ENCODE results near the gene PARD3B.

The PARD3B gene

DNA sequence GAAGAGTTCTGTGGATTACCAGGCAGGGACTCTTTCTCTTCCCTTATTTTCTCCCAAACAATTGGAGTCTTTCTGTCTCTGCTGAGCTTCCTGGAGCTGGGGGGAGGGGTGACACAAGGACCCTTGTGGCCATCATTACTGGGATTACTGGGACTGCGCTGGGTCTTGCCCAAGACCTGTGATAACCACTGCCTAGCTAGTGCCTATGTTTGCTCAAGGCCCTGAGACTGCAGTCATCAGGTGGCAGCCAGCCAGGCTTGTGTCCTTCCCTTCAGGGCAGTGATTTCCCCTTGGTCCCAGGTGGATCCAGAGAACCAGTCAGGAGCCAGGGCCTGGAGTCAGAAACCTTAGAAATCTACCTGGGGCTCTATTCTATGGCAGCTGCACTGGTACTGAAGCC lies 355.6 kb downstream of the PARD3B start:
- DNase-seq, result no peak

DNA sequence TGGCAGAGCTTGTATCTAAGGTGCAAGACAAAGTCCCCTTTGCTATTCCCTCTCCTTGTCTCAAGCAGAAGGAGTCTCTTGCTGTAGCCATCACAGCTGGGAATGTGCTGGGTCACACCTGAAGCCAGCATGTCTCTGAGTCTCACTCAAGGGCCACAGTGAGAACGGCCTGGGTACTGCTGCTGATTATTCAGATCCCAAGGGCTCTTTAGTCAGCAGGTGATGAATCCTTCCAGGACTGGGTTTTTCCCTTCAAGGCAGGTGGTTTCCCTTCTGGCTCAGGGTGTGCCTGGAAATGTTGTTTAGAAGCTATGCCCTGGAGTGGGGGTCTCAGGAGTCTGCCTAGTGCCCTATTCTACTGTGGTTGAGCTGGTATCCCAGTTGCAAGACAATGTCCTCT lies 356.3 kb downstream of the PARD3B start:
- DNase-seq, result no peak

DNA sequence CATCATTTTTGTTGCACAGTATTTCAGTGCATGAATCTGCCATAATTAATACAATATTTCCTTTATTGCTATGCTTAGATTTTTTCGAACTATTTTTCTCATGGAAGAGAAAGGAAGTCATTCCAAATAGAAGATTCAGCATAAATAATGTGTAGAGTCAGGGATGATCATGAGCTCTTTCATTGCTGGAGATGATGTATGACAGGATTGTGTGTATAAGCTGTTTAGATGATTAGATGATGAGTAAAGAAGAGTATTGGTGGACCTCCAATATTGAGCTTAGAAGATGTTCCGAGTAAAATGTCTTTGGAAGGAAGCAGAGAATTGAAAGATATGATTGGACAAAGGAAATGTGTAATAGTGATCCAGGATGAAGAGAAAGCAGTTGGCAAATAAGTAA lies 364.5 kb downstream of the PARD3B start:
- DNase-seq, result no peak

DNA sequence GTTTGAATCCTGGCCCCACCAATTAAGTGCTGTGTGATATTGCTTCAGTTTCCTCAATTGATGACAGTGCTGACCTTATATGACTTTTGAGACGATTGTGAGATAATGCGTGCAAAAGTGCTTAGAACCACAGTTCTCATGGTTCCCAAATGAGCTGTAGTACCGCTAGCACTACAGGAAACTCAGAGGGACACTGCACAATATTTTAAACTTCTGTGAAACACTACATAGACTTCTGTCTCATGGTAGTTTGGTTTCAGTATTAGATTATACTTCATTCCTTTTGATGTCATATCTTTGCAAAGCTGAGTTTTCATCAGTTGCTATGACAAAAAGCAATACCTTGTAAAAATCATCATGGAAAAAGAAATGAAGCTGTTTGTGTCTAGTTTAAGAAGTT lies 368.0 kb downstream of the PARD3B start:
- DNase-seq, result no peak

DNA sequence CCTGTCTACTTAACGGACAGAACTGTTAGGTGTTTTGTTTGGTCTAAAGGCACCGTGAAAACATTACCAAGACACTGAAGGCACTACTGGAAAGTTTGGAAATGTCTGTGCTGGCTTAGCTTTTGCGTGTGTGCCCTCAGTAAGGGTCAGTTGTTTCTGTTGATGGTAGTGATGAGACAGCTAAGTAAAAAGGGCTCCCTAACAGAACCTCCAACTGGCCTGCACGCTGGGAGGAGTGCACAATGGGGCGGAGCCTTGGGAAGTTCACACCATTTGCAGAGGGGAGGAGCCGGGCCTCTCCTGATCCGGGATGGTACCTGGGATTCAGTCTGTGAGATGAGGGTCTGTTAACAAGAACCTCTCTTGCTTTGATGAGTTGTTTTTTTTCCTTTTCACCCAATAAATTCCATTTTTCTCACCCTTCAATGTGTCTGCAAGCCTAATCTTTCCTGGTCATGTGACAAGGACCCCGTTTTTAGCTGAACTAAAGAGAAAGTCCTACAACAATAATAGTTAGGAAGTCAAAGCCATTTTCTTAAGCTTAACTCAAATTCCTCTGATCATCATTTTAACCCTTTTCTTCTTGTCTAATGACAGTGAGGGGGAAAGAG lies 368.7 kb downstream of the PARD3B start:
- DNase-seq, result no peak

DNA sequence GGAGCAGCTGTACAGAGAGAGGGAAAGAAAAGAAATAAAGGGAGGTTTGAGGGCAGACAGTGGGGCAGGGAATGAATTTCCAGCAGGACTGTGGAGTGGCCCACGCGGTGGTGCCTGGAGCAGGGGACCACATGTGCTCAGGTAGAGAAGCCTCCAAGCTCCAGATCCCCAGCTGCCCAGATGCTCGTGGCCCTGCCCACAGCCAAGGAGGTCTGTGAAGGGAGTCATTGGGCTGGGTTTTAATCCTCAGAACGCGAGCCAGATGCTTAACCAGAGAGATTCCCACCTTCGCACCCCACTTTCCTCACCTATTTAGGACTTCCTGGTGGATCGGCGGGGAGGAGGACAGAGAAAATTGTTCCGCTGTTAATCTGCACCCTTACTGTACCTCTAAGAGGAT lies 369.4 kb downstream of the PARD3B start:
- DNase-seq, result no peak

DNA sequence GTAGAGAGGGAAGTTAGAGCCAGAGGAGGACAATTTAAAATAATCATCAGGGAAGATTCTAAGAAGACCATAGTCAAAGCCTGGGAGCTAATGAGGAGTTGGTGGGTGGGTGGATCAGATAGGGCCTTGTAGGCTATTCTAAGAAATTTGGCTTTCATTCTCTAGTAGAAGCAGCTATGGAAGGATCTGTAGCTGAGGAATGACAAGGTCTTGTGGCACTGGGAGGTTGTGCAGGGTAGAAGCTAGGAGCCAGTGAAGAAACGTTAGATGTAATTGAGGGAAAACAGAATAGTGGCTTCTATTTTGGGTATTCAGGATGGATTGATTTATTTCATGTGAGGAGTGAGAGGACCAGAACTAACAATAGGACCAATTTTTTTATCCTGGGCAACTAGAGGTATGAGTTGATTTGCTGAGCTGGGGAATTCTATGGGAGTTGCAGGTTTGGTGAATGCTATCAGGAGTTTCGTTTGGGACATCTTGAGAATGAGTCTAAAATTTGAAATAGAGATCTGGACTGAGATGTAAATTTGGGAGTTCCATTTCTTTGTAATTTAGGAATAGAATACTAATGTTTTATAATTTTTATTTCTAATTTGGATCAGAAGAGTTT lies 371.9 kb downstream of the PARD3B start:
- DNase-seq, result no peak

DNA sequence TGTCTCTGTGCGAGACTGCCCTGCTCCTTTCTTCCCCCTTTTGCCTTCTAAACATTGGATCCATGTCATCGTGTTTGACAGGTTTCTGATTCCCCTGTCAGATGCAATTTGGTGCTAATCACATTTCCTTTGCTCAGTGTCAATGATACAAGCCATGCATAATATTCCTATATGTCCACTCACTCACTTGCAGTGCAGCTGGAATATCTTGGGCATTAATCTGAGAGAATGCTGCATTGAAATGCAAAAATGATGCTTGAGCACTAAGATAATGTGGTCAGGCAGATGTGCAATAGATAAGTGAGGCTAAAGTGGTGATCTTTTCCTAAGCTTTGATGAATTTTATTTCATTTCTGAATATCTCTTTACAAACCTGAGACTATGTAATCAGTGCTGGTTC lies 375.5 kb downstream of the PARD3B start:
- no peak for DNase-seq

DNA sequence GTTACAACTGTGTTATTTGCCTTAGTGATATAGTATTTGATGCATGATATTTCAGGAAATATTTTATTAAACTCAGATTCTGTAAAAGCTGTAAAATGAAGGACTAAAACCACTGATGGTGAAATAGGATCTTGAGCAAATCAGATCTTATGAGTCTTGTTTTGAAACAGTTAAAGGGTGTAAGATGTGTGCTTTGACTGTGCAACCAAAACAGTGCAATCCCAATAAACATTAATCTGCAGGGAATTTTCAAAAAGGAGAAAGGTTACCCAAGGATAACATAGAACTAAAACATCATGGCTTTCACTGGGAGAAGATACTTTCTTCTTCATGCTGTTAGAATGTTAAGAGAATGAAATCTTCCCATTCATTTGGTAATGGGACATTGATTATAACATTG lies 378.7 kb downstream of the PARD3B start:
- DNase-seq, result no peak

DNA sequence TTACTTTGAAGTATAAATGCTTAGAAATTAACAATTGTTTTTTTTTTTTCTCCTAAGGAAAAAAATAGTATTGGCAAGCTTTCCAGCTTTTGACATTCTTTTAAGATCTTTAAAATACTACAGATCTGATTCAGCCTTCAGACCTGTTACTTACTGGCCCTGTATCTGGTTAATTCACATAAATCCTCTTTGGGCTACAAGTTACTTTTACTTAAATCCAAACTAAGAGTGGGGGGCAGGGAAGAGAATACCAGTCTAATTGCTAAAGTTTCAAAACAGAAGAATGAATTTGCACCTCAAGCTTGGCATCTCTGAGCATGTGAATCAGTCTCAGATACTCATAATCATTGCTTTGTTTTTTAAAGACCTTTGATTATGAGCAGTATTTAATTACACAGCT lies 386.3 kb downstream of the PARD3B start:
- DNase-seq, result no peak

DNA sequence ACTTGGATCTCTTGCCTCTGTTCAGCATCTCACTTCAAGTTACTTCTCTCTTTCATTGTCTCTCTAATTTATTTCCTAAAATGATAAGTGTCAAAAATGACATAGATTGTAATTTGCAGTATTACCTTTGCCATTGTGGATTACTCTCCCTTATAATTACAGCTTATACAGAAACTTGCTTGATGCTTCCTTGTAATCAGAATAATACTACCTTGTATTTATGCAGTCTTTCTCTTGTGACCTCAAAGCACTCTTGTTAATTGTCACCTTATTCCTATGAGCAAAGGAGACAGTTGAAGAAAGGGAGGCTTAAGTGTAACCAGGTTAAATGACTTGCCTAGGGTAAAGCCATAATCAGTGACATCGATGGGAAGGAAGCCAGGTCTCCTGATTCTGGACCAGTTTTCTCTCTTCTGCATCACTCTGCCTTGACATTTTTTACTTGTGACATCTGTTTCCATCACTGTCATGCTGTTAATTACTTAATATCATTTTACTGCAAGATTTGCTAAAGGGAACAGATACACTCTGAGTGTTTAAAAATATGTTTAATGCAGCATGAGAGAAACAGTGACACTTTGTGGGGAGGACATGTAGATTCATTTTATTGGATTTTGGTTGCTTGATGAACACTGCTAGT lies 388.6 kb downstream of the PARD3B start:
- no peak for DNase-seq

DNA sequence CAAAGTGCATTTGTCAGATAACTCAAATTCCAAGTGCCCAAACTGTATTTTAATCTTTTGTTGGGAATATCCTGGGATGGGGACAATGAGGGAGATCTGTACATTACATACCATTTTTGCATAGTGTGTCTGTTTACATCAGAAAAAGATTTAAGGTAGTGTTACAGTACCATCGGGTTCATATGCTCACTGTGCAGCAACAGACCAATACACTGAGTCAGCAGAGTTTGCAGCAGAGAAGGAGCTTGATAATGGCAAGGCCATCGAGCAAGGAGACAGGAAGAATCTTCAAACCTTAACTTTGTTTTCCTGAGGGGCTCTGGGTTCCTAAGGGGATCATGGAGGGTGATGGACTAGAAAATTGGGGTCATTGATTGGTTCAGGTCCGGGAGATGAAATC lies 399.7 kb downstream of the PARD3B start:
- DNase-seq, result no peak

DNA sequence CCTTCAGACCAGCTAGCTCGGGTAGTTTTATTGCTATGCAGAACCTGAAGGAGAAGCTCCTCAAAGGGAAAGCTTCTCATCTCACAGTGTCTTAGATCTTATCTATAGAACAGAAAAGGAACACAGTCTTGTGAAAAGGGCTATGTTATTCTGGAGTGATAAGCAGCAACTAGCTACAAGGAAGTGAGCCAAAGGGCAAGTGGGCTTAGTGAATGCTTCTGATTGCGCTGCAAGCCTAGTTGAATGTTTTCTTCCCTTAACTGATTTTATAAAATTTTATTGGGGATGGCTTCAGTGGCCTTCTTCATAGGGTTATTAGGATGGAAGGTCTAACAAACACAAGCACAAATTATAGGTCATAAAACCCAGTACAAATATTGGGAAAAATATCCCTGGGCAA lies 400.1 kb downstream of the PARD3B start:
- no peak for DNase-seq

DNA sequence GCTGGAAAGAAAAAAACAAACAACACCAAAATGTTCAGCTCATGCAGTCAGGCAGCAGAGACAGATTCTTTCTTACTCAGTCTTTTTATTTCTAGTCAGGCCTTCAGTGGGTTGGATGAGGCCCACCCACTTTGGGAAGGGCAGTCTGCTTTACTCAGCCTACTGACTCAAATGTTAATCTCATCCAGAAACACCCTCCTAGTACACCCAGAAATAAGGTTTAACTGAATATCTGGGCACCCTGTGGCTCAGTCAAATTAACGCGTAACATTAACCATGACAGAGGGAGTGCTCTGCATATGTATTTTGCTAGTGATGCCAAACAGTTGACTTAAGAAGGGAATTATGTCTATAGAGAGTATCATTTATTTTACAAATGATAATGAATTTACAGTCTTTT lies 401.6 kb downstream of the PARD3B start:
- no peak for DNase-seq

DNA sequence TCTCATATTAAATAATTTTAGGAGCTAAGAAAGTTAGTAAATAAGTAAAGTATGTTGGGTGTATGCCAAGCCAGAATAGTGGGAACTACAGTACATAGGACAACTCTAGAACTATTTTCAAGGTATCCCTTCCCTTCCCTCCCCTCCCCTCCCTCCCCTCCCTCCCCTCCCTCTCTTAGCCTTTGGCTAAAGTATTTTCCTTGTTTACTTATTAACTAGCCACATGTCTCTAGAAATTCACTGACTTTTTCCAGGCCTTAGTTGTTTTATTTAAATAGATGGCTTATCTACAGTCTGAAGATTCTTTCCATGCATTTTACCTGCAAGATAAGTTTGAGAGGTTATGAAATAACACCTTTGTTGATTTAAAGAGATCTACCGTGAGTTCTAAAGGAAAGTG lies 402.1 kb downstream of the PARD3B start:
- no peak for DNase-seq

DNA sequence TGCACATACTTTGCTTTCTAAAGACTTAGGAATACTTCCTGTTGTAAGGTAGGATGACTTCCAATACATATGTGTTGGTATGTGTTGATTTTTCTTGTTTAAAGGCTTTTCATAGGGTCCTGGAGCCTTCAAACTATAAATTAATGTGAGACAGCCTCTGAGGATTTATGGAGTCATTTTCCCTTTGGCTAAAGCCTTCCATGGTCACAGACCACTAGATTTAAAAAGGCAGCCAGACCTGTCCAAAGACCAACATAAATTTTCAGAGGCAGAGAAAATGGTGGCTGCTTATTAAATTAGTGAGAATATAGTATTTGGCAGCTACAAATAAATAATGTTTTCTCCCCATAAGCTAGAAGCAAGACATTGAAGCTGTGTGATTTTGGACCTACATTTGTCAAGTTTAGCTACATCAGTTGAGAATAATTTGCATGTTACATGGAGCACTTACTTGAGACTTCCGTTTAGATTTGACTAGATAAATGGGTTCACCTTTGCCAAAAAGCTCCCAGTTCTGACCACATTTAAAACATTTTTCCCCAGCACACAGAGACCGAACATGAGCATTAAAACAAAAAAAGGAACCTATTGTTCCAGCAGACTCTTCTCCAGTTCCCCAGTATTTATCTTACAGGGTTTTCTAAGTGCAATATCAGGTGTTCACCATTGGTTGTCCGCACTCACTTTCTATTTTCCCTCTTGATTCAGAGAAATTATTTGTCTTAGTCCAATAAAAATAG lies 402.9 kb downstream of the PARD3B start:
- no peak for DNase-seq

DNA sequence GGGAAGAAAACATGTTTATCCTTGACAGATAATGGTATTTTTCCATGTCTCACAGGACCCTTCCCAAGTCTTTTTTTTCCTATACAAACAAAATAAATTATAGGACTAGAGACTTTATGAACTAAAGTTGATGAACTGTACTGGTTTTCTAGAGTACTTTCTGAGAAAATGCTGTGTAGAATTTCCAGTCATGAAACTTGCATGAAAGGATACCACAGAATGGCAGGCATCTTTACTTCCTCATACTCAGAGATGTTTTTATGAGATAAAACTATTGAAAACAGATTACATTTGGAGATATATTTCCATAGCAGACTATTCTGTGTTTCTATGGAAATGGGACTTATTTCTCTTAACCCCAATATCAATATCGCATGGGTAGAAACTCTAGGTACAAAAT lies 403.5 kb downstream of the PARD3B start:
- DNase-seq, result no peak

DNA sequence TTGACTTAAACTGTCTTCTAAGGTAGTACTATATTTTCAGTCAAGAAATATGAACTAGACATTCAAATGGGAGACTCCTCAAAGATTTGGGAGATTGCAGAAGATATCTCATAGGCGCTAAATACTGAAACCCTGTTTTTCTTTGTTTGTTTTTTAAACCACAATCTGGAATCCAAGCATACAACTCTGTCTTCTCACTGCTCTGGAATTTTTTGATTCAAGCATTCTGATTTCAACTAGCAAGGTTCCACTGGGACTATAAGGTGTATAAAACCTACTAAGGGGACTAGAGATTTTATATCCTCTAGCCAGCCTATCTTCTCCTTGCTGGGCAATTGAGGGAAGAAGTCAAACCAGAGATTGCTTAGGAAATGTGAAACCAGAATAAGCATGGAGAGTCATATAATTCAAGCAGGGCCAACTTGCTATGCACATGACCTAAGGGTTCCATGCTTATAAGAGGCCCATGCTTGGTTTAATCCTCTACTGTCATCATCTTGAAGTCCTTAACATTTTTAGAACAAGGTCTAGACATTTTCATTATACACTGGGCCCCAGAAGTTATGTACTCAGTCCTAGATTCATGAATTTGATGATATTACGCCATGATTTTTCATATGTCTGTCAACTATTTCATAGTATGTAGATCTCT lies 405.5 kb downstream of the PARD3B start:
- no peak for DNase-seq

DNA sequence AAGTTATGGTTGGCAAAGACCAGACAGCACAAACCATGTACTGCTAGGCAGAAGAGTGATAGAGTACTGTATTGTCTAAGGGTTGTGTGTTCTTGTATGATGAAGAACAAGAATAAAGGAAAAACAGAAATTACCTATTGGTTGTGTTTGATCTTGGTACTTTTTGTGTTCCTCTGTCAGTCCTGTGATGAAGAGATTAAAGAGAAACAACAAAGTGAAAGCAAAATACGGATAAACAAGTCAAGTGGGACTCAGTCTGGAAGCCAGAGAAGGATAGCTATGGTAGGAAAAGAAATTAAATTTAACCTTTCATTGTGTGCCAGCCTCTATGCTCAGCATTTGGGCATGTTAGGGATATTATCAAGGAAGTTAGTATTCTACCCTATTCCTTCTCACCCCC lies 413.1 kb downstream of the PARD3B start:
- no peak for DNase-seq

DNA sequence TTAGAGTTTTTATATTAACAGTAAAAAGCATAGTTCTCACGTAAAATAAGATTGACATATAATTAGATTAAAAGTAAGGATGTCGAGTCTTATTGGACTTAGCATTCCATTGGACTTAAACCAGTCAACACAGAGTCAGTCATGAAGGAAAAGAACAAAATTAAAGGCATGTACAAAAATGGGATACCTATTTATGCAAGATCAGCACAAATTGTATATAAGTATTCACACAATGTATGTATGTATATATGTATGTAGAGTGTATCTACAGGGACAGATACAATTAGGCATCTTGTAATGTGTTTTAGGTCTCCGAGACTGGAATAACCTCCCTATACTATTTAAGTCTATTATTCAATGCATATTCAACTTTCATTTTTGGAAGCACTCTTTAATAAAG lies 419.1 kb downstream of the PARD3B start:
- DNase-seq, result no peak

DNA sequence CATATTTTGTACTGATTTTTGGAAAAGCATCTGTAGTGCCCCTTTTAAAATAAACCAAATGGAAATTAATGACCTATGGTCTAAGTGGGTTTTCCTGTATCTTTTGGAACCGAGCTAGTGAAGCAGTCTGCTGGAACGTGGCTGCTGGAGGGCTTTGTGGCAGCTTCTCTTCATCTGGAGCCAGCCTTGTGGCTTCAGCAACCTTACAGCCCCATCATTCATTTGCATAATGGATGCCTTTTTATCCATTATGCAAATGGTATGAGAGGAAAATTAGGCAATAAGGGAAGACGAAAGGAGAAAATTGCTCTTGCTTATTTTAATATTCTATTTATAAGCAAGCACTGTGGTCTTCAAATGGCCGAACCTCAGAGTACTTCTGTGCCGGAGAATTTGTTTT lies 421.0 kb downstream of the PARD3B start:
- no peak for DNase-seq

DNA sequence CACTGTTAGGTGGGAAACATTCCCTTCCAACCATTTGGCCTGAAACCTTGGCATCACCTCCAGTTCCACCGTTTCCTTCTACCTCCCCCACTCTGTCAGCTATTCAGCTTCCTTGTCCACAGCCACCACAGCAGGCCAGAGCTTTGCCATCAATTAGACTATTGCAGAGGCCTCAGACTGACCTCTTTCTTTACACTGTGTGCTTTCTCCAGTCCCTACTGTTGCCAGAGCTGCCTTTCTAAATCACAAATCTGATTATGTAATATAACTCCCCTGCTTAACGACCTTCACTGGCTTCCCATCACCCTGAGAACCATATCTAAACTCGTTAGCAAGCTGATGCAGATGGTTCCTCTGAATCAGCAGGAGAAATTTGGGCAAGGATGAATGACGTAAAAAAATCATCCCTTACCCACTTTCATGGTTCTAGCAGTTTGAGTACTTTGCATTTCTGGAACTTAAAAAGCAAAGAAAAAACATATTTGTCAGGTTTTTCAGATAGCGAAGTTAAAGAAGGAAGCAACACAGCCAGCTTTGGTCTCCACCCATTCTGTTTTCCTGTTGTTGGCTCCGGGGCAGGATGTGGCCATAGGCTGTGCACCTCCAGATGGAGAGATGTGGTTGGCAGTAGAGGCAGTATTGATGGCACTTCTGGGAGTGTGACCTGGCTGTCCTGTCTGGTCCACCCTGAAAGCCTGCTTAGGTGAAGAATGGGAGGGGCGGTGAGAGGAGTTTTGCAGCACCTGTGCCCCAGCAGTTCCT lies 422.1 kb downstream of the PARD3B start:
- peak; percentile 56 for DNase-seq

Measured in activated CD8-positive, alpha-beta memory T cell treated with anti-CD3 and anti-CD28 coated beads for 24 hours (primary cell).